ENCODE results near the gene WASL.

DNA sequence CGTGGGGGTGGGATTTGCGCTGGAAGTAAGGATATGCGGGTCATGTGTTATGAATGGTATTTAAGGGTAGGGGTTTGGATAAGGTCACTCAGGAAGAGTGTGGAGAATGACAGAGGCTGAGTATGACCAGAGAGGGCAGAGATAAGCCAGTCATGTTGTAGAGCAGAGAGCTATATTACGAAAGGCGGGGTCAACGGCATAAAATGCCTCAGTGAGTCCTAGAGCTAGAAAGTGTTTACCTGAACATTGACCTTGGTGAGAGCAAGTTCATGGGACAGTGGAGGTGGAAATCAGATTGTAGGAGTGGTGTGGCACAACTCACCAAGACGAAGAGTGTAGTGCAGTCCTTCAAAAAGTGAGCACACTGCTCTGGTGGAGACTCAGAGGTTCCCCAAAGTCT lies 79.3 kb downstream of the WASL start:
- TF ChIP-seq GATA3 (IDR thresholded peaks at IDR 0.05; ENCODE audit: low read depth, low read length) (no peak), GATA2 (IDR thresholded peaks at IDR 0.05; ENCODE audit: low read depth, low read length) (no peak)
